AG04449 (cell line): ENCODE data around the gene UBN1.

ENCODE experiments used
- CTCF ChIA-PET: fragments of 350-600 bp; formaldehyde crosslinking; extraction: SDS; loops from one replicate; lab custom pipeline; 2021; ENCODE audit warnings: antibody characterized with exemption; lab: Yijun Ruan, JAX
- POLR2A ChIA-PET: fragments of 400-600, 350-600 bp; formaldehyde crosslinking; extraction: SDS; loops from one replicate; lab custom pipeline; 2020; ENCODE audit warnings: antibody characterized with exemption, inconsistent platforms; lab: Yijun Ruan, JAX
- DNase-seq: peaks from one replicate; pipeline ENCODE4 v3.0.0-alpha.2; 2010; ENCODE audit warnings: low read depth, low spot score
- H3K4me3 ChIP-seq: 2 replicates; pipeline ENCODE4 v1.5.1; 2011; ENCODE audit warnings: low read depth, mild to moderate bottlenecking, control low read depth, low read length
- TF ChIP-seq, protein P1 (sequence below): IDR thresholded peaks from one replicate; pipeline ENCODE4 v1.5.1; 2011; ENCODE audit warnings: mild to moderate bottlenecking, moderate library complexity, low read length, control low read depth, inconsistent platforms; ENCODE audit not compliant: insufficient read depth; ENCODE audit errors: missing control alignments

Gene UBN1

DNA sequence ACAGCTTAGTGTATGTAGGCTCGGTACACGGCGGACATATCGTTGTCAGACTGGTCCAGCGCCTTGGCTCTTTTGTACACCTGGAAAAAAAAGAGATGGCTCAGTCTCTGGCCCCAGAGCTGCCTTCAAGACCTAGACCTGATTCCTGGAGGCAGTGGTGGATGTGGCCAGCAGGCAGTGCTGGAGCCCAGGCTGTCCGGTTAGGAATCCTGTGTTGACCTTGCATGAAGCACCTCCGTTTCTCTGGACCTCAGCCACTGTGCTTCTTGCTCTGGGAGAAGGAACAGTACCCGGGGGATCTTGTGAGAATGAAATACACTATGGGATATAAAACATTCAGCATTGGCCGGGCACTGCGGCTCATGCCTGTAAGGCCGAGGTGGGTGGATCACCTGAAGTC, 42.0 kb upstream of the UBN1 start:
- TF ChIP-seq, protein P1, sequence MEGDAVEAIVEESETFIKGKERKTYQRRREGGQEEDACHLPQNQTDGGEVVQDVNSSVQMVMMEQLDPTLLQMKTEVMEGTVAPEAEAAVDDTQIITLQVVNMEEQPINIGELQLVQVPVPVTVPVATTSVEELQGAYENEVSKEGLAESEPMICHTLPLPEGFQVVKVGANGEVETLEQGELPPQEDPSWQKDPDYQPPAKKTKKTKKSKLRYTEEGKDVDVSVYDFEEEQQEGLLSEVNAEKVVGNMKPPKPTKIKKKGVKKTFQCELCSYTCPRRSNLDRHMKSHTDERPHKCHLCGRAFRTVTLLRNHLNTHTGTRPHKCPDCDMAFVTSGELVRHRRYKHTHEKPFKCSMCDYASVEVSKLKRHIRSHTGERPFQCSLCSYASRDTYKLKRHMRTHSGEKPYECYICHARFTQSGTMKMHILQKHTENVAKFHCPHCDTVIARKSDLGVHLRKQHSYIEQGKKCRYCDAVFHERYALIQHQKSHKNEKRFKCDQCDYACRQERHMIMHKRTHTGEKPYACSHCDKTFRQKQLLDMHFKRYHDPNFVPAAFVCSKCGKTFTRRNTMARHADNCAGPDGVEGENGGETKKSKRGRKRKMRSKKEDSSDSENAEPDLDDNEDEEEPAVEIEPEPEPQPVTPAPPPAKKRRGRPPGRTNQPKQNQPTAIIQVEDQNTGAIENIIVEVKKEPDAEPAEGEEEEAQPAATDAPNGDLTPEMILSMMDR = no peak
- CTCF ChIA-PET = interaction anchor here (1.2 kb wide), 1 partner anchor 151 kb away, joined by 3 read pairs; no protein-coding TSS in a partner anchor
- DNase-seq = no peak
- POLR2A ChIA-PET = no interaction called here
- no peak overlapping the region for H3K4me3 ChIP-seq

DNA sequence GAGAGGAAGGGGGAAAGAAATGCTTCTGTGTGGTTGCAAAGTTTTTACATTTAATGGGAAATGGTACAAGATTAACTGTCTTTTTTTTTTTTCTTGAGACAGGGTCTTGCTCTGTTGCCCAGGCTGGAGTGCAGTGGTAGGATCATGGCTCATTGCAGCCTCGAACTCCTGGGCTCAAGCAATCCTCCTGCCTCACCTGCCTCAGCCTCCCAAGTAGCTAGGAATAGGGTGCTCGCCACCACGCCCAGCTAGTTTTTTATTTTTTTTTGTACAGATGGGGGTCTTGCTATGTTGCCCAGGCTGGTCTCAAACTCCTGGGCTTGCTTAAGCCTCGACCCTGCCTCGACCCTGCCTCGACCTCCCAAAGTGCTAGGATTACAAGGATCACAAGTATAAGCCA, 41.0 kb upstream of the UBN1 start:
- POLR2A ChIA-PET = no interaction called here
- CTCF ChIA-PET = interaction anchor here (1.2 kb wide), 1 partner anchor 150 kb away, joined by 3 read pairs; no protein-coding TSS in a partner anchor
- no peak overlapping the region for H3K4me3 ChIP-seq
- TF ChIP-seq, protein P1 = no peak
- no peak for DNase-seq

DNA sequence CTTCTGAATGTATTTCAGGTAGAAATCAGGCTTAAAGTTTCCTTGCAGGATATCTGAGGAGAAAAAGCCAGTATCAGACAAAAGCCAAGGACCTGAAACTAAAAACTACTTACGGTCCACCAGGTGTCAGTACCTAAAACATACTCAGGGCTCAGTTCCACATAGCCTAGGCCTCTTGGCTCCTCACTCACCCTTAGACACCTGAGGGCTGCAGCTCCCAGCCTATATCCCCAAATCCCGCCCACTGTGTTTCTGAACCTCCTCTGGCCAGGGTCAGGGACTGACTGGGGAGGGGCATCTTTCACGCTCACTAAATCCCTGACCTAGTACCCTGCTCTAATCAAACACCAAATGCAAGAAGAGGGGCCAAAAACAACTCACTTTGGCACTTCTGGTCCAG, 36.0 kb upstream of the UBN1 start:
- H3K4me3 ChIP-seq = no peak overlapping the region
- TF ChIP-seq, protein P1 = no peak
- POLR2A ChIA-PET = no interaction called here
- DNase-seq = no peak
- CTCF ChIA-PET = no interaction called here

DNA sequence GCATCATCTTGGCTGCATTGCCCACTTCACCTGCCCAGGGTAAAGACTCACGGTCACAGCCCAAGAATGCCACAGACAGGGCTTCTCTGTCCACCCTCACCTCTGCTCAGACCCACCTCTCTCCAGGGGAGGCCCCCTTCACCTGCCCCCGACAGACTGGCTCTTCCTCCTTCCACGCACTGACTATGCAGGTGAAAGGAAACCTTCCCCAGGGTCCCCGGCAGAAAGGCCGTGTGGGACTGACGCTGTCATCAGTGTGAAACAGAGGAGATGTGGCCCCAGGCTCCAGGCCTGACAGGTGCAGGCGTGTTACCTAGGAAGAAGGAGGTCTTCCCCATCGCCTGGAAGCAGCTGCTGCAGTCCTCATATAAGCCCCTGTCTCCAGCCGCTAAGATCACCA, 35.5 kb upstream of the UBN1 start:
- POLR2A ChIA-PET = no interaction called here
- CTCF ChIA-PET = no interaction called here
- no peak overlapping the region for H3K4me3 ChIP-seq
- no peak for DNase-seq
- TF ChIP-seq, protein P1 = no peak

DNA sequence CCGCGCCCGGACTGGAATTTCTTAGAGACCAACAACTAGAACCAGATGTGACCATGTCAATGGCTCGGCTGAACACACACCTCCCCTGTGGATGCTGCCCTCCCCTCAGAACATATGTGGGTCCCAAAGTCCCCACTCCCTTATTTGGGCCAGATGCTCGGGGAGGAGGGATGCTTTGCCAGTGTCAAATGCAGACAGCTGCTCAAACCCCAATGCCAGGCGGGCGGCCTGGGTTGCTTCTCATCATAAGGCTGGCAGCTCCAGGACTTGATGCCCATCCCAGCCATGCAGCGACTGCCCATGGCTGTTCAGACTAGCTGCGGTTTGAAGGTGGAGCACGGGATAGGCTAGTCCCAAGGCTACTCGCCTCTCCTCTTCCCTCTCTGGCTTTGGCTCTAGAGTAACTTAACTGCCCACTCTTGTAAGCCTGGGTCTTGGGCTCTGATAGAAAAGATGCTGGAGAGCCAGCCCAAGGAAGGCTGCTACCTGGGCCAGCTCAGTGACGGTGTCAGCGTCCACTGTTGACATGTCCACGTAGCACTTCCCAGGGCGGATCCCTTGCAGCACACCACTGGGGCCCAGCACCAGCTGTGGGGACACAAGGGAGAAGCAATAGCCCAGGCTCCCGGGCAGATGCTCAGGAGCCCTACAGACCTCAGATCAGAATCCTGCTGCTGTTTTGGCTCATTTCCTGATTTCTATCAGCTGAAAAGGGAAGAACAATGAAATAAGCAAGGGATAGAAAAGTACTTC, 33.9 kb upstream of the UBN1 start:
- CTCF ChIA-PET = no interaction called here
- DNase-seq = no peak
- POLR2A ChIA-PET = no interaction called here
- H3K4me3 ChIP-seq = no peak overlapping the region
- TF ChIP-seq, protein P1 = no peak

DNA sequence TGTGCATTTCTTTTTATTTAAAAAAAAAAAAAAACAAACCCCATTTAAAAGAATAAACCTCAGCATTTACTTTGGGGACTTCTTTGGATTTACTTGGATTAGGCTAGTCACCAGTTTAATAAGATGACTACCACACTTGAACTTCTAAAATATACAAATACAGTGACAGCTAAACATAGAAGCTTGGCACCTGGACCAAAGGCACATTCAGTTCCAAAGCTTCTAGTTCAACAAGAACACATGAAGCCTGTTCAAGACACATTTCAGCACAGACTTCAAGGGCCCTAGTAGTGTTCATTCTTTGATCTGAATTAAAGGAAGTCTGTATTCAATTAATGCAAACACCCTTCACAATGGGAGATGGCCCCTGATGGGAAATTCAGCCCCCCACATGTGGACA, 33.2 kb upstream of the UBN1 start:
- CTCF ChIA-PET = no interaction called here
- H3K4me3 ChIP-seq = no peak overlapping the region
- POLR2A ChIA-PET = no interaction called here
- TF ChIP-seq, protein P1 = no peak
- no peak for DNase-seq
